GM12878 (cell line): Measurements from ENCODE around the gene RPRML. TPM values are rescaled to one million over a fixed set of nuclear protein-coding genes. Genes with fewer than 3 reads are reported as not detected.

Experiments used
- ATAC-seq: fragments of 200-7000 bp; cut with Tn5 transposase; 3 replicates; pipeline ENCODE4 v1.9.1; 2020; ENCODE audit warnings: mild to moderate bottlenecking, moderate library complexity
- BruUV-seq: library from RNA; stranded (reverse); fragments of 400-500 nt; replicated peaks from 2 replicates; lab custom pipeline; 2021; lab: Mats Ljungman, UMichigan
- CTCF ChIA-PET: fragments of 300-600 bp; sonication (Branson Sonifier 250); formaldehyde crosslinking; extraction: SDS; loops from one replicate; lab custom pipeline; 2021; ENCODE audit warnings: inconsistent platforms; lab: Yijun Ruan, JAX
- POLR2A ChIA-PET: fragments of 350-600 bp; formaldehyde crosslinking; extraction: SDS; loops from one replicate; lab custom pipeline; 2021; ENCODE audit warnings: inconsistent platforms; lab: Charles Lee
- RAD21 ChIA-PET: fragments of 300-600 bp; sonication (Branson Sonifier 250); formaldehyde crosslinking; loops from one replicate; lab custom pipeline; 2023; ENCODE audit warnings: antibody characterized with exemption; ENCODE audit not compliant: unreplicated experiment; lab: Charles Lee
- SMC1A ChIA-PET: fragments of 300-600 bp; sonication (Branson Sonifier 250); formaldehyde crosslinking; loops from one replicate; lab custom pipeline; 2023; ENCODE audit not compliant: unreplicated experiment, uncharacterized antibody; lab: Charles Lee
- DNase-seq: peaks from one replicate; pipeline ENCODE4 v3.0.0-alpha.2; 2011; ENCODE audit warnings: low read depth, low spot score
- FAIRE-seq: peaks from 3 replicates; lab custom pipeline; 2011; peaks lifted over from hg19 to GRCh38; lab: Jason Lieb, UNC
- H2AFZ ChIP-seq: 2 replicates; pipeline ENCODE4 v1.6.0; 2011; ENCODE audit warnings: low read depth, low read length, control low read depth; ENCODE audit not compliant: control insufficient read depth
- H3K27ac ChIP-seq: 2 replicates; pipeline ENCODE4 v1.5.1; 2011; ENCODE audit warnings: control low read depth; ENCODE audit not compliant: control insufficient read depth, insufficient read depth
- H3K27me3 ChIP-seq, 2 experiments: replicated peaks in 1 of 2; 2 replicates each; pipeline versions ENCODE4 v1.6.0 to v1.6.1; 2011; ENCODE audit warnings: low read length in 1 of 2; ENCODE audit not compliant: control insufficient read depth in 2 of 2, insufficient read depth in 2 of 2
- H3K36me3 ChIP-seq, 2 experiments: 2 replicates each; pipeline ENCODE4 v1.5.1; 2011; ENCODE audit warnings: low read length in 1 of 2; ENCODE audit not compliant: control insufficient read depth in 2 of 2, insufficient read depth in 2 of 2
- H3K4me1 ChIP-seq: 2 replicates; pipeline ENCODE4 v1.6.1; 2011; ENCODE audit warnings: mild to moderate bottlenecking, low read length, moderate library complexity, mixed read lengths; ENCODE audit not compliant: control insufficient read depth, insufficient read depth
- H3K4me2 ChIP-seq: 2 replicates; pipeline ENCODE4 v1.6.0; 2011; ENCODE audit warnings: control low read depth; ENCODE audit not compliant: control insufficient read depth, insufficient read depth
- H3K4me3 ChIP-seq: fragments of 200-600 bp; sonication (generic); 2 replicates; pipeline ENCODE4 v1.5.1; 2016
- H3K79me2 ChIP-seq: 2 replicates; pipeline ENCODE4 v1.6.0; 2011; ENCODE audit warnings: low read length; ENCODE audit not compliant: control insufficient read depth, insufficient read depth
- H3K9ac ChIP-seq: 2 replicates; pipeline ENCODE4 v1.8.0; 2011; ENCODE audit warnings: low read length, control low read depth, mixed read lengths; ENCODE audit not compliant: control insufficient read depth, insufficient read depth
- H3K9me3 ChIP-seq: replicated peaks from 3 replicates; pipeline ENCODE4 v1.5.1; 2011; ENCODE audit warnings: mild to moderate bottlenecking, low read length; ENCODE audit not compliant: control insufficient read depth, insufficient read depth
- H4K20me1 ChIP-seq: 2 replicates; pipeline ENCODE4 v1.6.0; 2011; ENCODE audit not compliant: control insufficient read depth, insufficient read depth
- BCLAF1 ChIP-seq: fragments of 450-650 bp; IDR thresholded peaks from 2 replicates; pipeline ENCODE4 v1.6.1; 2017; ENCODE audit warnings: antibody characterized with exemption, mild to moderate bottlenecking, moderate library complexity
- CHD4 ChIP-seq: fragments of 200-600 bp; sonication (generic); IDR thresholded peaks from 2 replicates; pipeline ENCODE4 v1.6.1; 2016; ENCODE audit warnings: mild to moderate bottlenecking
- CUX1 ChIP-seq: IDR thresholded peaks from 2 replicates; pipeline ENCODE4 v1.6.1; 2012; ENCODE audit warnings: improper control_type of control experiment, low read depth, low read length; ENCODE audit not compliant: insufficient replicate concordance
- GATAD2B ChIP-seq: fragments of 450-650 bp; conservative IDR thresholded peaks from 2 replicates; pipeline ENCODE4 v1.6.1; 2017; ENCODE audit warnings: low read depth, mild to moderate bottlenecking, moderate library complexity
- HDGF ChIP-seq: fragments of 450-650 bp; IDR thresholded peaks from 2 replicates; pipeline ENCODE4 v1.6.1; 2016; ENCODE audit warnings: antibody characterized with exemption
- NRF1 ChIP-seq: conservative IDR thresholded peaks from 2 replicates; pipeline ENCODE4 v1.6.1; 2011; ENCODE audit warnings: mild to moderate bottlenecking, low read depth, low read length, improper control_type of control experiment
- RAD21 ChIP-seq: IDR thresholded peaks from 2 replicates; pipeline ENCODE4 v1.6.1; 2011; ENCODE audit warnings: mild to moderate bottlenecking, low read depth, low read length, moderate library complexity; ENCODE audit not compliant: insufficient read depth
- WGBS: methylation state at CpG from one replicate; pipeline ENCODE4 v1.1.6; 2016; ENCODE audit warnings: low lambda C conversion rate; ENCODE audit not compliant: insufficient replicate concordance, insufficient coverage; ENCODE audit errors: missing lambda C conversion rate; 5-methylcytosine and 5-hydroxymethylcytosine counted together
- in situ Hi-C: fragments of 300-500 bp; cut with MboI; formaldehyde crosslinking; loops from 9 replicates; pipeline ENCODE4 v1.14.3; 2018; ENCODE audit warnings: mixed read lengths
- intact Hi-C: fragments of 100-400 bp; cut with micrococcal nuclease; formaldehyde crosslinking; loops from one replicate; pipeline ENCODE4 v1.14.2; 2022; ENCODE audit not compliant: unreplicated experiment
- polyA plus RNA-seq, 11 experiments: library from polyadenylated mRNA; depleted of rRNA in 4 of 11; unstranded in 6 of 11; stranded (reverse) in 5 of 11; fragments of >200 nt; fragmentation: Nextera tagmentation in 4 of 11; fragmentation: Illumina TruSeq in 1 of 11; extraction: Ambion mirVana in 4 of 11; extraction: Trizol in 1 of 11; gene quantifications; 1 replicate in 1 of 11; 2 replicates in 10 of 11; pipeline versions ENCODE4 v1.2.1 to v1.2.3, GENCODE V29; 2011 to 2016; ENCODE audit warnings: inconsistent platforms in 2 of 11, missing spikeins in 2 of 11, low read depth in 1 of 11
- total RNA-seq, 4 experiments: library from RNA; depleted of rRNA in 3 of 4; stranded (reverse); fragments of >200 nt in 3 of 4; fragmentation: Illumina TruSeq in 1 of 4; extraction: Trizol in 1 of 4; gene quantifications; 2 replicates each; pipeline versions ENCODE4 v1.2.1 to v1.2.3, GENCODE V29; 2013 to 2021

Gene RPRML
- total and polyA plus RNA-seq, 10 of the 15 experiments (the other 5 are each of a cell fraction or from before 2014, with no cell fraction given): not detected

- intact Hi-C loops (no loop called here), in situ Hi-C loops (no loop called here)
- BruUV-seq: no TSS peak
- Histone ChIP-seq H4K20me1 (peaks cover 2% of the 10 kb centered on the region; the same call in 1 of the 2 replicates), H2AFZ (no peak overlapping the region), H3K79me2 (no peaks in the 10 kb centered on the region), H3K36me3 (no peaks in the 10 kb centered on the region), H3K9me3 (no peaks in the 10 kb centered on the region), H3K9ac (no peak overlapping the region), H3K4me2 (no peak overlapping the region), H3K27me3 (peaks cover 0 to 2% of the 10 kb centered on the region in 2 experiments; a peak in 3 of 4 replicates), H3K27ac (no peak overlapping the region), H3K4me3 (no peak overlapping the region), H3K4me1 (no peaks in the 10 kb centered on the region)
- RAD21 ChIA-PET: interaction anchor here (0.6 kb wide), 1 partner anchor 123 kb away, joined by 3 read pairs; no protein-coding TSS in a partner anchor
- WGBS: 37% methylated on average over 6 of the region's 6 CpGs
- FAIRE-seq (no peak), ATAC-seq (no peak), DNase-seq (no peak)
- SMC1A ChIA-PET: no interaction called here
- POLR2A ChIA-PET: no interaction called here
- no peak for TF ChIP-seq NRF1
- no peak for TF ChIP-seq BCLAF1
- no peak for TF ChIP-seq RAD21
- no peak for TF ChIP-seq GATAD2B
- TF ChIP-seq HDGF: no peak
- no peak for TF ChIP-seq CHD4
- no peak for TF ChIP-seq CUX1
- CTCF ChIA-PET: no interaction called here
Observed at GRCh38 chr17:46968224-46968834, 10.7 kb downstream of the RPRML start.
